ENCODE measurements around the gene KCNT1.

GRCh38 chr9:135801070-135801469 lies 99.1 kb downstream of the KCNT1 start:
- no peak for TF ChIP-seq CTCF (optimal IDR thresholded peaks at IDR 0.05 in 1 of 3, IDR thresholded peaks at IDR 0.05 in 1 of 3, conservative IDR thresholded peaks at IDR 0.05 in 1 of 3; ENCODE audit: extremely low read depth in 1 of 3, insufficient read depth in 2 of 3, low read length in 3 of 3)
- TF ChIP-seq EZH2 (IDR thresholded peaks at IDR 0.05; ENCODE audit: low read length), result no peak

Measured in keratinocyte (primary cell).